Stimulated activated CD4-positive, alpha-beta T cell treated with anti-CD3 and anti-CD28 coated beads, Interleukin-4, amount 100 ng/mL, for 24 hours (primary cell): ENCODE measurements around the gene B3GNT5.

Source experiments
- DNase-seq: peaks from one replicate; pipeline ENCODE4 v3.0.0-alpha.2; 2020

The B3GNT5 gene

DNA sequence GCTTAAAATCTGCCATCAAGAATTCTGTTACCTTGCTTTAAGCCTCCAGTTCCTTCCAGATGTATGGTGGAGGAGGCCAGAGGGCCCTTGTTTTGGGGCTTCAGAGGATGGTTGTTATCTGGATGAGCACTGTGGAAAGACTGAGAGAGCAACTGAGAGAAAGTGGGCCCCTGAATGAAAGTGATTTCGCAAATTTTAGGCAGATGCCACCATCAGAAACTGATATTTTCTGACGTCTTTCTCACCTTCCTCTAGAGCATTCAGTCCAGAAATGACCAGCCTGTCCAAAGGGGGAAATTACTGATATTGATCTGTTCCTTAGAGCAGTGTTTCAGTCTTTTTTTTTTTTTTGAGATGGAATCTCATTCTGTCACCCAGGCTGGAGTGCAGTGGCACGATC is 13.4 kb downstream of the B3GNT5 start:
- peak; percentile 30 for DNase-seq

DNA sequence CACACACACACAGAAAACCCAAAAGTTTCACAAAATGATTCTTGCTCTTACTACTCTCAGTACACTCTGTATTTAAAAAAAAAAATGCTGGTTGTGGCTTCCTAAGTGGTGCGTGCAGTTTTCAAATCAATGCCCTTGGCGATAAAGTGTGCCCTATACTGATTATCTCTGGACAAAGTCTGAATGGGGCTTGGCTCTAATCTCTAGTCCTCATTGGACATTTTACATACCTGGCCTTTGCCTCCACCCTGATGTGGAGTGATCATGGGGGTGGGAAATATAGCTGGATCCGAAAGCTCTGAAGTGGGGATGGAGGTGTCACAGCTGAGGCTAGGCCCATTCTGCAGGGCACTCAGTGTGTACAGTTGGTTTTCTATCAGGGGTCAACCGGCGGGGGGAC is 14.1 kb downstream of the B3GNT5 start:
- DNase-seq: no peak

DNA sequence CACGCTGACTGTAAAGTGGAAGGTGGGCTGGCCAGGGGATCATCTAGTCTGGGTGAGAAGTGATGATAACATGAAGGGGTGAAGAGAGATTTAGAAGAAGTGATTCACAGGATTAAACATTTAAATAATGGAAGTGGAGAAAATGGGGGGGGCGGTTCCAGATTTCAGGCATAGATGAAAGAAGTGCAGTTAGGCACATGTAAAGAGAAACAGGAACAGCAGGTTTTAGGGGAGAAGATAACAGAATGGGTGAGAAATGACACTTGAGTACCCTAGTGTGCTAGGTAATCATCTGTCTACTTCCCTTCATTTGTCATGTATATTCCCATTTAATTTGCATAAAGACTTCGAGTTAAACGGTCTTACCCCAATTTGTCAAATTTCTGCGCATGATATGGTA is 15.3 kb downstream of the B3GNT5 start:
- peak; percentile 29 for DNase-seq

DNA sequence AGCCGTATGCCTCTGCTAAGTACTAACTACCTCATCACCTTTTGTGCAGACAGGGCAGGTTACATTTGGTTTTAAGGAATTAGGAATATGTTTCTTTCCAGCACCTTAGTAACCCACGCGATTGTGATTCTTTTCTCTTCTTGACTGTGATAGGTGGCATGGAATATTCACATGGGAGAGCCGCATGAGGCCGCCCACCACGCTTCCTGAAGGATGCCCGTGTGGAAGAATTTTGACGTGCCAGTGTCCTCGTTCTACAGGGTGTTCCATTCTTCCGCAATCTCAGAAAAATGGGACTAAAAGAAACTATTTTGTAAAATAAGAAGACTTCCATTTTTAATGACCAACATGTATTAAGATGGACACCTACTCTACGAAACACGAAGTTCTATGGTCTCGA is 16.3 kb downstream of the B3GNT5 start:
- DNase-seq: no peak

DNA sequence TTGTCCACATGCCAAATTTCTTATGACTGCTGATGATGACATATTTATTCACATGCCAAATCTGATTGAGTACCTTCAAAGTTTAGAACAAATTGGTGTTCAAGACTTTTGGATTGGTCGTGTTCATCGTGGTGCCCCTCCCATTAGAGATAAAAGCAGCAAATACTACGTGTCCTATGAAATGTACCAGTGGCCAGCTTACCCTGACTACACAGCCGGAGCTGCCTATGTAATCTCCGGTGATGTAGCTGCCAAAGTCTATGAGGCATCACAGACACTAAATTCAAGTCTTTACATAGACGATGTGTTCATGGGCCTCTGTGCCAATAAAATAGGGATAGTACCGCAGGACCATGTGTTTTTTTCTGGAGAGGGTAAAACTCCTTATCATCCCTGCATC is 17.3 kb downstream of the B3GNT5 start:
- no peak for DNase-seq

DNA sequence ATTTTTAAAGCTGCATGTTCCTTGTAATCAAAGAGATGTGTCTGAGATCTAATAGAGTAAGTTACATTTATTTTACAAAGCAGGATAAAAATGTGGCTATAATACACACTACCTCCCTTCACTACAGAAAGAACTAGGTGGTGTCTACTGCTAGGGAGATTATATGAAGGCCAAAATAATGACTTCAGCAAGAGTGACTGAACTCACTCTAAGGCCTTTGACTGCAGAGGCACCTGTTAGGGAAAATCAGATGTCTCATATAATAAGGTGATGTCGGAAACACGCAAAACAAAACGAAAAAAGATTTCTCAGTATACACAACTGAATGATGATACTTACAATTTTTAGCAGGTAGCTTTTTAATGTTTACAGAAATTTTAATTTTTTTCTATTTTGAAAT is 19.1 kb downstream of the B3GNT5 start:
- no peak for DNase-seq

DNA sequence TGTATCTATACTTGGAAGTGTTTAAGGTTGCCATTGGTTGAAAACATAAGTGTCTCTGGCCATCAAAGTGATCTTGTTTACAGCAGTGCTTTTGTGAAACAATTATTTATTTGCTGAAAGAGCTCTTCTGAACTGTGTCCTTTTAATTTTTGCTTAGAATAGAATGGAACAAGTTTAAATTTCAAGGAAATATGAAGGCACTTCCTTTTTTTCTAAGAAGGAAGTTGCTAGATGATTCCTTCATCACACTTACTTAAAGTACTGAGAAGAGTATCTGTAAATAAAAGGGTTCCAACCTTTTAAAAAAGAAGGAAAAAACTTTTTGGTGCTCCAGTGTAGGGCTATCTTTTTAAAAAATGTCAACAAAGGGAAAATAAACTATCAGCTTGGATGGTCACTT is 19.7 kb downstream of the B3GNT5 start:
- DNase-seq: no peak

DNA sequence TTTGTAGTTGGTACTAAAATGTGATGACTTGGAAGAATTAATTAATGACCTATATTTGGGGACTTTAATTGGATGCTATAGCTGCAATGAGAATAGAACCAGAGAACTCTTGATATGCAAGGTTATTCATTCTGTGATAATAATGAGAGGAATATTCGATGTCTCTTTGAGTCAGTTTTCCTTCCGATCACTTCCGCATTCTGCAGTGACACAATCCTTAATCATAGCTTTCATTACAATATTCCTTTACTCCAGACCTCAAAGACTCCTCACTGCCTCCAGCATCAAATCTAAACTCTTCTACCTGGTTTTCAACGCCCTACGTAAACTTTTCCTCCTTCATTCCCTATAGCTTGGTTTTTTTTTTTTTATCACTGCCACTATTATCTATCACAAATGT is 21.6 kb downstream of the B3GNT5 start:
- DNase-seq: no peak

DNA sequence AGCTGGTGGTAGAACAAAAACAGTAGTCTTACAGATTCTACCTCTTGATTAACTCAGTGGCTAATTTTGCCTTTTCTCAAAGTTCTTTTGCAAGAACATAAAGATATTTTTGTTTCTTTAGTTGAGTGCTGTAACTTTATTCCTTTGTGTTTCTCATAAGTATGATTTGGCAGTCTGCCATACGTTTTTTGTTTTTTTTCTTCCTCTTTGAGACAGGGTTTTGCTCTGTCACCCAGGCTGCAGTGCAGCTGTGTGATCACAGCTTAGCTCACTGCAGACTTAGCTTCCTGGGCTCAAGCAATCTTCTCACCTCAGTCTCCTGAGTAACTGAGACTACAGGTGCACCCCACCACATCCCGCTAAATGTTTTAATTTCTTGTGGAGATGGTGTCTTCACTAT is 22.4 kb downstream of the B3GNT5 start:
- no peak for DNase-seq

DNA sequence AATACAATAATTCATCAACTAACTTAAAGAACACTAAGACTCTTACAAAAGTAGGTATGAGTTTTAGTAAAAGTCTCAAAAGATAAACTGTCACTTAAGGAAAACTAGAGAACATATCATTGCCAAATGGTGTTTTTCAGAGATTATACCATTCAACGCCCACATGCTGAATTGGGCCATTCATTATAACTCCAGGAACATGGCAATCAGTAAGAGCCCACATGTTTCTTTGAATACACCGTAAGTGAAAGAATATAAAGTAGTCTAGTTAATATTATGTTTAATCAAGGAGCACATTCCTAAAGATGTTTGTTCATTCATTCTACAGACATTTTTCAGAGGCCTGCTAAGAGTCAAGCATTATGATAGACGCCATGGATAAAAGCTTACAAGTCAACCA is 22.9 kb downstream of the B3GNT5 start:
- no peak for DNase-seq

DNA sequence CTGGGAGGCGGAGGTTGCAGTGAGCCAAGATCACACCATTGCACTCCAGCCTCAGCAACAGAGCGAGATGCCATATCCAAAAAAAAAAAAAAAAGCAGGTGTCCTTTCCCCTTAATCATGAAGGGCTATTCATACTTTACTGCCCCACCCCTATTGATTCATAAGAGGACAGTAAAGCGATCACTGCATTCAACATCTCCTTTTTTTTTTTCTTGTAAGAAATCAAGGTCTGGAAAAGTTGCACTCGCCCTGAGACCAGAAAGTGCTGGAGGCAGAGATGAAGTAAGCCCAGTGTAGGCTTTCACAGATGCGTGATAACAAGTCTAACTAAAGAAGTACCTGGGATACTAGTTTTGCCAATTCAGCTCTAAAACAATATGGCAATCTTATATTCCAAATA is 24.2 kb downstream of the B3GNT5 start:
- no peak for DNase-seq

DNA sequence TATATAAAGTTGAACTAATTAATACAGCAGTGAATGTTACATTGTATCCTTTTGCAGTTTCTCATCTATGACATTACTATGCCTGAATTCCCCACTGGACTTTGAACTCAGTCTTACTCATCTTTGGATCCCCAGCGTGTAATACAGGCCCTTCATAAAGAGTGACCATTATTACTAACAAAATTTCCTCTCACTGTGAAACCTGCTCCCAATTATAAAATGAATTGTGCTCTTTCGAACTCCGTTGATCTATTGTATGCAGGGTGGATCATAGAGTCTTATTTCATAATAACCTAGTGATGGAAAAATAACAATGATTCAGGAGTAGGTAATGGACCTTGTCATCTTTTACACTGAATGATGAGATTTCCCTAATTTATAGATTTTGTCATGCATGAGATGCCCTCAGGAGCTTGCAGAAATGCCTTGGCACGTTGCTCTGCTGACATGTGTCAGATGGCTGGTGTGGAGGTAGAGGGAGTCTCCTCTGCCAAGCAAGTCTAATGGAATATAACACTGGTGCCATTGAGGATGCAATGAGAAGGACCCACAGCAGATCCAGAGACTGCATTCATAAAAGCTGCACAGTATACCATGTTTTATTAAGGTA is 25.5 kb downstream of the B3GNT5 start:
- DNase-seq: no peak

DNA sequence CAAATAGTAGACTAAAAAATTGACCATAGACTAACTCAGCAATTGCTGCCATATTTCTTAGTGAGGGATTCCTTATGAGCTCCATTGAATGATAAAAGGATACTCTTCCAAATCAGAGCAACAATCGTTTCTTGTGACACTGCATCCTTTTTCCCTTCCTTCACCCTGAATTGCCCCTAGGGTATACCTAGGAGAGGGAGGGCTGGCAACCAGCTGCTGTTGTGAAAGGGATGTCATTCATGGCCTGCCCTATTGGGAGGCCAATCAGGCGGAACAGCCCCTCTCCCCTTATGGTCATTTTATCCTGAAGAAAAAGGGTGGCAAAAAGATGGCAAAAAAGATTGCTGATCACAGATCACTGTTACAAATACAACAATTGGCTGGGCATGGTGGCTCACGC is 26.3 kb downstream of the B3GNT5 start:
- DNase-seq: no peak

DNA sequence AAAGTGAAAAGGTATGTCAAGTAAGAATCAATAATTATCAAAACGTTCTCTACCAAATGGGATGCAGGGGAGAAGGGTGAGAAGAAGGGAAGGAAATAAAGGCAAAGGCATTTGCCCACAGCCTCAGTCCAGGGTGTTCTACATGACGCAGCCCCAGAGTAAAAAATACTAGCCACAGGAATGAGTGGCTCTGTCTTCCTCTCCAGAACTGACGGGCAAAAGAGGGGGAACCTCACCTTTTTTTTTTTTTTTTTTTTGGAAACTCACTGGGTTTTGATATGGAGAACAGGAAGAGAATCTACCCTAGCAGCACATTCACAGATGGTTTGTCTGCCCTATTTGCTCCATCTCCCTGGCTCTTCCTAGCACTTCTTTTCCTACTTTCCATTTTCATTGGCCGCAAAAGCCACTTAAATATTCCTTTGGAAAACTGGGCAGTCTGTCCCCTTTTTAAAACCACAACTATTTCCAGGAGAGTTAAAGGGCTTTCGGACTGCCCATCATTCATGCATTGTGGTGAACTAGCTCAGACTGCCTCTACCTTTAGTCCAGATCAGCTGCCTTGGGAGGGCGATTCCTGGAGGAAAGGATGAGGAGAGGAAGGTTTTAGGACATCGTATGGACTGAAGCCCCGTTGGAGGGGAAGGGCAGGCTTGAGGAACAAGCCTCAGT is 28.2 kb downstream of the B3GNT5 start:
- DNase-seq: no peak

DNA sequence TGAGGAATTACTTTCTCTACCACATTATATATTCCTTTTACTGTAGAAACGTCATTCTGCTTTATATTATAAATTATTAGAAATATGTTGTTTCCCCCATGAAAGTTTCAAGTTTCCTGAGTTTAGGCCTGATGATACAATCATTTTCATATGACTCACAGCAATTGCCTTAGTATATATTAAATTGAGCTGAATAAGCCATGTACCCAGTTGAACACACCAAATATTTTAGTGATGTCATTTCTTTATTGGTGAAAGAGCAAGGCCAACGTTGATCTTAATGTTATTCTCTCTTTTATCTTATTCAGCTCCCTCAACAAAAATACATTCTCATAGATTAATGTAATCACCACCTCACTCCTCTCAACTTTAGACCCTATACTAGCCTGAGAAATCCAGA is 30.8 kb downstream of the B3GNT5 start:
- no peak for DNase-seq

DNA sequence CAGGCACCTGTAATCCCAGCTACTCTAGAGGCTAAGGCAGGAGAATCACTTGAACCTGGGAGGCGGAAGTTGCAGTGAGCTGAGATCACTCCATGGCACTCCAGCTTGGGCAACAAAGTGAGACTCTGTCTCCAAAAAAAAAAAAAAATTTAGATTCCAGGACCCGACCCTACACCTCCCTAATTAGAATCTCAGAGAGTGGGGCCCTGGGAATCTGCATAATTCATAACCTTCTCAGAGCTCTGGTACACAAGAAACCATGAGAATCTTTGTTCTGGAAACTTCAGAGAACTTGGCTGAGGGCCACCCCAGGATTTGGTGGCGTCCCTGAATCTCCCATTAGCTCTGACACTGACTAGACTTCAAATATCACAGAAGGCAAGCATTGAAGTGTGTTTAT is 31.5 kb downstream of the B3GNT5 start:
- no peak for DNase-seq

DNA sequence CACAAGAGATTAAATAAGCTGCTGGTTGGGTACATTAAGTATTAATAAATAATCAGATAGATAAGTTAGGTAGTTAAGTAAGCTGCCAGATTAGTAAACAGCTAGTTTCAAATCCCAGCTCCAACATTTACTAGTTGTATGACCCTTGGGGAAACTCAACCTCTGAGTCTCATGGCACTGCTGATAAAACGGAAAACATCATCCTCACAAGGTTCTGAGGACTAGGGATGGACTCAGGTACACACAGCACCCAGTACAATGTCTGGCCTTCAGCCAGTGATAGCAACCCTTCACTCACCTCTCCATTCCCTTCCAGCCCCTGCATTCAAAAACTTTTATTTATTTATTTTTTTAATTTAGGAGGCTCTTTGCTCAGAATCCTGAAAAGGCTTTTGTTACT is 32.3 kb downstream of the B3GNT5 start:
- no peak for DNase-seq

DNA sequence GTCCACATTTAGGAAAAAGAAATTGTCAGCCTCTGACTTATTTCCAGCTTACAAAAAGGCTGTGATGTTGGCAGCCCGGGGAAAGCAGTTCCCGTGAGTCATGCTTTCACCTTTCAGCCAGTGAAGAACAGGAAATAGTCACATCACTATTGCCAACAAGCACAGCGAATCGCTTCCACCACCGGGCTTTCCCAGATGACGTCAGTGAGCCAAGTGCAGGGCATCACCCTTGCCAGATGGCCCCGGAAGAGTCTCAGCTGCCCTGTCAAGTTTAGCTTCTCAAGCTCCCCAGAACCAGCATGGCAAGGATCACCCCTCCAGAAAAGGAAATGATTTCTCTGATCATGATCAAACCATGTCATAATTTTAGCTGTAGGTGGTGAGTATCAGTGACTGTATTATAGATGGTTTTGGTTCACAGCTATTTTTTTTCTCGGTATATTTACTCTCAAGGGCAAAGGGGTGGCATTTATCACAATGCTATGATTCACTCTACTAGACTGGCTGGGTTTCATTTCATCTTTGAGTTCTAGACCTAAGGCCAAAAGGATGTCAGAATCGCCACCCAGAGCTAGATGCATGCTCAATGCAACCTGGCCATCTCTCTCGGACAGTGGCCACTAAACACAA is 32.9 kb downstream of the B3GNT5 start:
- DNase-seq: peak; percentile 96

DNA sequence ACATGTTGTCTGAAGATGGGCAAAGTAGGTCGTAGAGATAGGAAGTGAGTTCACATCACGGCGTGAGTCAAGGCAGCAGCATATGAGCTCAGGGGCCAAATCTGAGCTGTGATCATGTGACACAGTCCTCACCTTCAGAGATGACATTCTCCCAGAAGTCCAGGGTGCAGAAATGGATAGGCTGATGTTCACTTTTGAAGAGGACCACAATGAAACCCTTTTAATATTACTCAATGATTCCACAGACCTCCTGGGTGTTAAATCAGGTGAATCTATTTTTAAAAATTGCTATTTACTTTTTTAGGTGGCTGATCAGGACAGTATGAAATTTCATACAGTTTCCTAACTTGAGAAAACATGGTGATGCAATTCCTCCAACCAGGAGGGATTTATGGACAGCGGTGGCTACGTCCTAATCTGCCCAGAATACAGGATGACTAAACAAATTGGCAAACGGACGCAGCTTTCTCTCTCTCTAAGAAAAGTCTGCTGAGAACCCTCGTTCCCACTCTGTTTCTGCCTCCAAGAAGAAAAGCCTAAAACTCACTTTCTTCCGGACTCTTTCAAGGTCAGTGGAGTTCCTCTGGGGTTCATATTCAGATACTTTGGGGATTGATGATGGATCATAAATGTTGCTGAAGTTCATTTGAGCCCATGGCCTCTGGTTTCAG is 34.4 kb downstream of the B3GNT5 start:
- DNase-seq: peak; percentile 20

DNA sequence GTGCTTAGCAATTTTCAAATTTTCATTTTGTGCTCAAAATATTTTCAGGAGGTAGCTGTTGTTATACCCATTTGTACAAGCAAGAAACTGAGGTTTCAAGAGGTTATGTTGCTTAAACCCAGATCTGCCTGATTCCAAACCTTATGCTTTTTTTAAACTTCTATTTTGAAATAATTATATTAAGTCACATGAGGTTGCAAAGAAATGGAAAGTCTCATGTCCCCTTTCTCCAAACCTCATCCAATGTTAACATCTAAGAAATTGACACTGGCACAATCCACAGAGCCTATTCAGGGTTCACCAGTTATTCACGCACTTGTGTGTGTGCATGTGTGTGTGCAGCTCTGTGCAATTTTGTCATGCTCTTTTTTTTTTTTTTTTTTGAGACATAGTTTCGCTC is 35.1 kb downstream of the B3GNT5 start:
- no peak for DNase-seq

DNA sequence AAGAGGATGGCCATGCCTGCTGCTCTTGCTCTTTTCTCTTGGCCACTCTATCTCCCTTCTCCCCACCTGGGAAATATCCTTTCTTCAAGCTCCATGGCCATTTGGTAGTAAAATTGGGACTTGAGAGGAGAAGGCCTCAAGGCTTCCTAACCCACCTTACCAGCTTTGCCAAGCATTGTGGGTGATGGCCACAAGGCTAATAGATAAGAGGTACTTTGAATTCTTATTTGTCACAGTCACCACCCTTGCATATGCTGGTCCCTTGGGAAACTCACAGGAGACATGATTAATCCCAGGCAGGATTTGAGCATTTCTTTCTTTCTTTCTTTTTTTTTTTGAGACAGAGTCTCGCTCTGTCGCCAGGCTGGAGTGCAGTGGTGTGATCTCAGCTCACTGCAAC is 37.2 kb downstream of the B3GNT5 start:
- DNase-seq: no peak

DNA sequence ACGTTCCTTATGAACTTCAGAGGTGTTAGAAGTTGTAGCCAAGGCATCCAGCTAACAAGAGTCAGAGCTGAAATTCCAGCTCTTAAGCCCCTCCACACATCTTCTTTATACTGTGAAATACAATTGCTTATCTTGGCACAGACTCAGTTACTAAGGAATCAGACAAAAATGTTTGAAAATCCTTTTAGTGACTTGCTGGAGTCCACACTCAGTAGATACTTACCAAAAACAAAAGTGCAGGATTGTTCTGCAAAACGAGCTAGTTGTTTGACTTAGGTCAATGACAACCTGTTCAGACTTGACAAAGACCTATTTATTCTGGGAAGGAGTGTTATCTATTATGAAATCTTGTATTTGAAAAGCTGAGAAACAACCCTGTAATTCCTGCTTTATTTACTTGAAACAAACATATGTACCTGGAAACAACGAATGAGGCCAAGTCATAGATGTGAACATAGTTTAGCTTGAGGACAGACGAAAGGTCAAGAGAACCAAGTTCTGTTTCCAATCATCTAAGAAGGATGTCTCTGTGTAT is 38.5 kb downstream of the B3GNT5 start:
- DNase-seq: no peak

DNA sequence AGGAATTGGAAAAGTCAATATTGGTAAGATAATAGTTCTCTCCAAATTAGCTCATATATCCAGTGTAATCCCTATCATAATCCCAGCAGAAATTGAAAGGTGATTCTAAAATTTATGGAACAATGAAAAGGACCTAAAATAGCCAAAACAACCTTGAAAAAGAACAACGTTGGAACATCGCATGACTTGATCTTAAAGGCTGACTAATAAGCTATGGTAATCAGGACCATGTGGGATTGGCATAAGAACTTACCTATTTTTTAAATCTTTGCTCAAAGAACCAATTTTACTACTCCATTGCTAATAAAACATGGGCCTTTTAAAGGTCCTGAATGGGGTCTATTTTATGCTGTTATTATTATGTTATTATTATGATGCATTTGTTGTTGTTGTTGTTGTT is 40.9 kb downstream of the B3GNT5 start:
- DNase-seq: no peak

DNA sequence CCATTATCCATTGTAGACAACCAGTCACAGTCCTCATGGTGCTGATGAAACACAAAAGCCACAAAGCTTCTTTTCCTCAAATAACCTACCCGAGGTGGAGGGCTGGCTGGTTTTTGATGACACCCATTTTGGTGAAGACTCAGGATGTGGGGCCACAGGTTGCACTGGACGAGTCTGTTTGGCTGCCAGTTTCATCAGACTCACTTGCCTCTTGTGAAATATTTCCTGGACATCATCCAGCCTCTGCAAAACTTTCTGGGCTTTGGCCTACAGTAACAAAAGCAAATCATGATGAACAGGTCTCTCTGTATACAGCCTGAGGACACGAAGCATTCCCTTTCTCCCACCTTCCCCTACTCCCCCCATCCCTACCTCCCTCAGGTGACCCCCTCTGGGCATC is 42.2 kb downstream of the B3GNT5 start:
- no peak for DNase-seq
